ENCODE measurements around the gene PPP3R1. TPM values are rescaled to one million over a fixed set of nuclear protein-coding genes. Genes with fewer than 3 reads are reported as not detected.

The PPP3R1 gene
- total and polyA plus RNA-seq, 2 donors (not counting 3 experiments of a cell fraction or from before 2014, with no cell fraction given) = 8.4 to 62.2 TPM

GRCh38 chr2:68222287-68222686 is 30.0 kb downstream of the PPP3R1 start:
- Histone ChIP-seq H3K9me1 (replicated peaks; ENCODE audit: control insufficient read depth, extremely low read depth, insufficient read depth, low read length) (no peaks in the 10 kb centered on the region), H3K36me3 (ENCODE audit: control insufficient read depth in 2 of 2, extremely low read depth in 1 of 2, insufficient read depth in 2 of 2, low read length in 2 of 2) (no peaks in the 10 kb centered on the region), H3K9me3 (replicated peaks; ENCODE audit: control insufficient read depth, insufficient read depth, low read length) (no peaks in the 10 kb centered on the region), H3K4me2 (ENCODE audit: insufficient read depth, low read length) (no peak overlapping the region), H3K4me1 (ENCODE audit: control insufficient read depth, extremely low read depth, insufficient read depth, low read length) (peaks cover 8% of the 10 kb centered on the region), H3K4me3 (replicated peaks in 1 of 3; ENCODE audit: insufficient read depth in 1 of 3, low read depth in 1 of 3, low read length in 3 of 3) (no peak overlapping the region), H3K9ac (replicated peaks; ENCODE audit: extremely low read depth, insufficient read depth, low read length) (no peak overlapping the region), H4K20me1 (replicated peaks; ENCODE audit: control insufficient read depth, extremely low read depth, insufficient read depth, low read length) (peaks cover 16% of the 10 kb centered on the region), H3K79me2 (ENCODE audit: control insufficient read depth, insufficient read depth, low read length) (peaks cover 99% of the 10 kb centered on the region), H3K27ac (ENCODE audit: insufficient read depth, low read depth, low read length) (no peak overlapping the region), H3K27me3 (ENCODE audit: control insufficient read depth in 2 of 2, insufficient read depth in 2 of 2, low read length in 2 of 2) (no peaks in the 10 kb centered on the region), H2AFZ (ENCODE audit: low read depth, low read length) (no peak overlapping the region)
- FAIRE-seq (no peak), DNase-seq (ENCODE audit: low read depth, low spot score) (no peak)
- intact Hi-C loops (cut with micrococcal nuclease) = no loop called here
- POLR2A ChIA-PET = no interaction called here
- CTCF ChIA-PET = interaction anchor here (0.8 to 1.2 kb wide), 6 partner anchors 9 to 136 kb away, joined by 3 to 7 read pairs (median 3); partner anchors contain the start of gene PPP3R1
- dilution Hi-C loops (cut with MboI; ENCODE audit: extremely low pct_ligation_motif_present, low sequenced_read_pairs) = no loop called here
- BruUV-seq (replicated peaks) = no TSS peak
- TF ChIP-seq GATA2 (IDR thresholded peaks at IDR 0.05; ENCODE audit: insufficient read depth, insufficient read length, low read depth, low read length) = no peak
- TF ChIP-seq JUN (IDR thresholded peaks at IDR 0.05; ENCODE audit: borderline replicate concordance, insufficient read depth, insufficient read length, low read depth) = no peak
- TF ChIP-seq EZH2 (IDR thresholded peaks at IDR 0.05; ENCODE audit: borderline replicate concordance, low read depth, low read length, severe bottlenecking) = no peak
- no peak for TF ChIP-seq FOS (IDR thresholded peaks at IDR 0.05; ENCODE audit: borderline replicate concordance, insufficient read depth, low read length)
- TF ChIP-seq MYC (IDR thresholded peaks at IDR 0.05; ENCODE audit: low read depth, low read length) = no peak
- no peak for TF ChIP-seq MAX (IDR thresholded peaks at IDR 0.05; ENCODE audit: insufficient read depth, insufficient read length)
- no peak for TF ChIP-seq POLR2A (IDR thresholded peaks at IDR 0.05; ENCODE audit: low read depth, low read length)
- TF ChIP-seq POLR2AphosphoS5 (IDR thresholded peaks at IDR 0.05; ENCODE audit: insufficient read depth, low read depth, low read length) = no peak
- no peak for TF ChIP-seq CTCF (IDR thresholded peaks at IDR 0.05; ENCODE audit: extremely low read depth in 1 of 2, insufficient read depth in 1 of 2, low read depth in 1 of 2, low read length in 2 of 2)

Measured in endothelial cell of umbilical vein (primary cell).